K562 (cell line): ENCODE results near the gene WASL. TPM values are rescaled to one million over a fixed set of nuclear protein-coding genes. Genes with fewer than 3 reads are reported as not detected.

ENCODE experiments used
- E2F3 ChIP-seq: fragments of 250-450 bp; sonication (Bioruptor Pico); IDR thresholded peaks from 2 replicates; pipeline ENCODE4 v1.4.0; 2020; ENCODE audit warnings: mild to moderate bottlenecking
- GATAD2A ChIP-seq: fragments of 450-650 bp; IDR thresholded peaks from 2 replicates; pipeline ENCODE4 v1.6.1; 2017
- PML ChIP-seq: IDR thresholded peaks from 2 replicates; pipeline ENCODE4 v1.6.1; 2012; ENCODE audit warnings: low read length, inconsistent platforms
- polyA plus RNA-seq, 8 experiments: library from polyadenylated mRNA; depleted of rRNA in 4 of 8; stranded (reverse) in 5 of 8; unstranded in 3 of 8; fragments of >200 nt; fragmentation: Nextera tagmentation in 2 of 8; fragmentation: Illumina TruSeq in 1 of 8; extraction: Ambion mirVana in 2 of 8; extraction: Trizol in 1 of 8; gene quantifications; 2 replicates each; pipeline versions ENCODE4 v1.2.1 to v1.2.3, GENCODE V29; 2011 to 2014; ENCODE audit warnings: inconsistent platforms in 1 of 8, missing spikeins in 1 of 8
- total RNA-seq, 7 experiments: library from RNA; depleted of rRNA in 6 of 7; stranded (reverse); fragments of >200 nt in 6 of 7; fragmentation: Illumina TruSeq in 2 of 7; extraction: Trizol in 2 of 7; gene quantifications; 2 replicates each; pipeline versions ENCODE4 v1.2.1 to v1.2.3, GENCODE V29; 2011 to 2021; ENCODE audit warnings: low replicate concordance in 1 of 7
- TF ChIP-seq, protein P1 (sequence below): fragments of 450-650 bp; IDR thresholded peaks from 2 replicates; pipeline ENCODE4 v1.6.1; 2016; ENCODE audit warnings: mild to moderate bottlenecking, moderate library complexity
- TF ChIP-seq, protein P2 (sequence below): fragments of 150-350 bp; conservative IDR thresholded peaks from 2 replicates; pipeline ENCODE4 v1.6.1; 2014; ENCODE audit warnings: low read length
- TF ChIP-seq, protein P3 (sequence below): fragments of 450-650 bp; IDR thresholded peaks from 2 replicates; pipeline ENCODE4 v1.6.1; 2017; ENCODE audit warnings: antibody characterized with exemption
- TF ChIP-seq, protein P4 (sequence below): sonication (generic); formaldehyde crosslinking; IDR thresholded peaks from 2 replicates; pipeline ENCODE4 v1.8.1; 2023; ENCODE audit warnings: mild to moderate bottlenecking, missing genetic modification reagents

The WASL gene
- total and polyA plus RNA-seq, 9 of the 15 experiments (the other 6 are each of a cell fraction or from before 2014, with no cell fraction given): 3.2 to 13.9 (median 8.3) TPM

DNA sequence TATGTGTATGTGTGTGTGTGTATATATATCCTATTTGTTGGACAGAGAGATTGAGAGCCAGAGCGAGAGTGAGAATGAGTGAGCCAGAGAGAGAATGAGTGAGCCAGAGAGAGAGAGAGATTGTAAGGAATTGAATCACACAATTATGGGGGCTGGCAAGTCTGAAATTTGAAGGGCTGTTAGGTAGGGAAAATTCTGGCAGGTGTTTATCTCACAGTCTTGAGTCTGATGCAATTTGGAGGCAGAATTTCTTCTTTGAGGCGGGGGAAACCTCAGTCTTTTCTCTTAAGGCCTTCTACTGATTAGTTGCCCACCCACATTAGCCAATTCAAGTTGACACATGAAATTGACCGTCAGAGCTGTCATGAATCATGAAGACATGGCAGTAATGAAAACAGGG is 41.0 kb upstream of the WASL start (continued):
- TF ChIP-seq, protein P1, sequence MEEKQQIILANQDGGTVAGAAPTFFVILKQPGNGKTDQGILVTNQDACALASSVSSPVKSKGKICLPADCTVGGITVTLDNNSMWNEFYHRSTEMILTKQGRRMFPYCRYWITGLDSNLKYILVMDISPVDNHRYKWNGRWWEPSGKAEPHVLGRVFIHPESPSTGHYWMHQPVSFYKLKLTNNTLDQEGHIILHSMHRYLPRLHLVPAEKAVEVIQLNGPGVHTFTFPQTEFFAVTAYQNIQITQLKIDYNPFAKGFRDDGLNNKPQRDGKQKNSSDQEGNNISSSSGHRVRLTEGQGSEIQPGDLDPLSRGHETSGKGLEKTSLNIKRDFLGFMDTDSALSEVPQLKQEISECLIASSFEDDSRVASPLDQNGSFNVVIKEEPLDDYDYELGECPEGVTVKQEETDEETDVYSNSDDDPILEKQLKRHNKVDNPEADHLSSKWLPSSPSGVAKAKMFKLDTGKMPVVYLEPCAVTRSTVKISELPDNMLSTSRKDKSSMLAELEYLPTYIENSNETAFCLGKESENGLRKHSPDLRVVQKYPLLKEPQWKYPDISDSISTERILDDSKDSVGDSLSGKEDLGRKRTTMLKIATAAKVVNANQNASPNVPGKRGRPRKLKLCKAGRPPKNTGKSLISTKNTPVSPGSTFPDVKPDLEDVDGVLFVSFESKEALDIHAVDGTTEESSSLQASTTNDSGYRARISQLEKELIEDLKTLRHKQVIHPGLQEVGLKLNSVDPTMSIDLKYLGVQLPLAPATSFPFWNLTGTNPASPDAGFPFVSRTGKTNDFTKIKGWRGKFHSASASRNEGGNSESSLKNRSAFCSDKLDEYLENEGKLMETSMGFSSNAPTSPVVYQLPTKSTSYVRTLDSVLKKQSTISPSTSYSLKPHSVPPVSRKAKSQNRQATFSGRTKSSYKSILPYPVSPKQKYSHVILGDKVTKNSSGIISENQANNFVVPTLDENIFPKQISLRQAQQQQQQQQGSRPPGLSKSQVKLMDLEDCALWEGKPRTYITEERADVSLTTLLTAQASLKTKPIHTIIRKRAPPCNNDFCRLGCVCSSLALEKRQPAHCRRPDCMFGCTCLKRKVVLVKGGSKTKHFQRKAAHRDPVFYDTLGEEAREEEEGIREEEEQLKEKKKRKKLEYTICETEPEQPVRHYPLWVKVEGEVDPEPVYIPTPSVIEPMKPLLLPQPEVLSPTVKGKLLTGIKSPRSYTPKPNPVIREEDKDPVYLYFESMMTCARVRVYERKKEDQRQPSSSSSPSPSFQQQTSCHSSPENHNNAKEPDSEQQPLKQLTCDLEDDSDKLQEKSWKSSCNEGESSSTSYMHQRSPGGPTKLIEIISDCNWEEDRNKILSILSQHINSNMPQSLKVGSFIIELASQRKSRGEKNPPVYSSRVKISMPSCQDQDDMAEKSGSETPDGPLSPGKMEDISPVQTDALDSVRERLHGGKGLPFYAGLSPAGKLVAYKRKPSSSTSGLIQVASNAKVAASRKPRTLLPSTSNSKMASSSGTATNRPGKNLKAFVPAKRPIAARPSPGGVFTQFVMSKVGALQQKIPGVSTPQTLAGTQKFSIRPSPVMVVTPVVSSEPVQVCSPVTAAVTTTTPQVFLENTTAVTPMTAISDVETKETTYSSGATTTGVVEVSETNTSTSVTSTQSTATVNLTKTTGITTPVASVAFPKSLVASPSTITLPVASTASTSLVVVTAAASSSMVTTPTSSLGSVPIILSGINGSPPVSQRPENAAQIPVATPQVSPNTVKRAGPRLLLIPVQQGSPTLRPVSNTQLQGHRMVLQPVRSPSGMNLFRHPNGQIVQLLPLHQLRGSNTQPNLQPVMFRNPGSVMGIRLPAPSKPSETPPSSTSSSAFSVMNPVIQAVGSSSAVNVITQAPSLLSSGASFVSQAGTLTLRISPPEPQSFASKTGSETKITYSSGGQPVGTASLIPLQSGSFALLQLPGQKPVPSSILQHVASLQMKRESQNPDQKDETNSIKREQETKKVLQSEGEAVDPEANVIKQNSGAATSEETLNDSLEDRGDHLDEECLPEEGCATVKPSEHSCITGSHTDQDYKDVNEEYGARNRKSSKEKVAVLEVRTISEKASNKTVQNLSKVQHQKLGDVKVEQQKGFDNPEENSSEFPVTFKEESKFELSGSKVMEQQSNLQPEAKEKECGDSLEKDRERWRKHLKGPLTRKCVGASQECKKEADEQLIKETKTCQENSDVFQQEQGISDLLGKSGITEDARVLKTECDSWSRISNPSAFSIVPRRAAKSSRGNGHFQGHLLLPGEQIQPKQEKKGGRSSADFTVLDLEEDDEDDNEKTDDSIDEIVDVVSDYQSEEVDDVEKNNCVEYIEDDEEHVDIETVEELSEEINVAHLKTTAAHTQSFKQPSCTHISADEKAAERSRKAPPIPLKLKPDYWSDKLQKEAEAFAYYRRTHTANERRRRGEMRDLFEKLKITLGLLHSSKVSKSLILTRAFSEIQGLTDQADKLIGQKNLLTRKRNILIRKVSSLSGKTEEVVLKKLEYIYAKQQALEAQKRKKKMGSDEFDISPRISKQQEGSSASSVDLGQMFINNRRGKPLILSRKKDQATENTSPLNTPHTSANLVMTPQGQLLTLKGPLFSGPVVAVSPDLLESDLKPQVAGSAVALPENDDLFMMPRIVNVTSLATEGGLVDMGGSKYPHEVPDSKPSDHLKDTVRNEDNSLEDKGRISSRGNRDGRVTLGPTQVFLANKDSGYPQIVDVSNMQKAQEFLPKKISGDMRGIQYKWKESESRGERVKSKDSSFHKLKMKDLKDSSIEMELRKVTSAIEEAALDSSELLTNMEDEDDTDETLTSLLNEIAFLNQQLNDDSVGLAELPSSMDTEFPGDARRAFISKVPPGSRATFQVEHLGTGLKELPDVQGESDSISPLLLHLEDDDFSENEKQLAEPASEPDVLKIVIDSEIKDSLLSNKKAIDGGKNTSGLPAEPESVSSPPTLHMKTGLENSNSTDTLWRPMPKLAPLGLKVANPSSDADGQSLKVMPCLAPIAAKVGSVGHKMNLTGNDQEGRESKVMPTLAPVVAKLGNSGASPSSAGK: peak; percentile 59
- no peak for TF ChIP-seq PML
- no peak for TF ChIP-seq E2F3
- TF ChIP-seq, protein P2, sequence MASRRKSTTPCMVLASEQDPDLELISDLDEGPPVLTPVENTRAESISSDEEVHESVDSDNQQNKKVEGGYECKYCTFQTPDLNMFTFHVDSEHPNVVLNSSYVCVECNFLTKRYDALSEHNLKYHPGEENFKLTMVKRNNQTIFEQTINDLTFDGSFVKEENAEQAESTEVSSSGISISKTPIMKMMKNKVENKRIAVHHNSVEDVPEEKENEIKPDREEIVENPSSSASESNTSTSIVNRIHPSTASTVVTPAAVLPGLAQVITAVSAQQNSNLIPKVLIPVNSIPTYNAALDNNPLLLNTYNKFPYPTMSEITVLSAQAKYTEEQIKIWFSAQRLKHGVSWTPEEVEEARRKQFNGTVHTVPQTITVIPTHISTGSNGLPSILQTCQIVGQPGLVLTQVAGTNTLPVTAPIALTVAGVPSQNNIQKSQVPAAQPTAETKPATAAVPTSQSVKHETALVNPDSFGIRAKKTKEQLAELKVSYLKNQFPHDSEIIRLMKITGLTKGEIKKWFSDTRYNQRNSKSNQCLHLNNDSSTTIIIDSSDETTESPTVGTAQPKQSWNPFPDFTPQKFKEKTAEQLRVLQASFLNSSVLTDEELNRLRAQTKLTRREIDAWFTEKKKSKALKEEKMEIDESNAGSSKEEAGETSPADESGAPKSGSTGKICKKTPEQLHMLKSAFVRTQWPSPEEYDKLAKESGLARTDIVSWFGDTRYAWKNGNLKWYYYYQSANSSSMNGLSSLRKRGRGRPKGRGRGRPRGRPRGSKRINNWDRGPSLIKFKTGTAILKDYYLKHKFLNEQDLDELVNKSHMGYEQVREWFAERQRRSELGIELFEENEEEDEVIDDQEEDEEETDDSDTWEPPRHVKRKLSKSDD: no peak
- TF ChIP-seq, protein P3, sequence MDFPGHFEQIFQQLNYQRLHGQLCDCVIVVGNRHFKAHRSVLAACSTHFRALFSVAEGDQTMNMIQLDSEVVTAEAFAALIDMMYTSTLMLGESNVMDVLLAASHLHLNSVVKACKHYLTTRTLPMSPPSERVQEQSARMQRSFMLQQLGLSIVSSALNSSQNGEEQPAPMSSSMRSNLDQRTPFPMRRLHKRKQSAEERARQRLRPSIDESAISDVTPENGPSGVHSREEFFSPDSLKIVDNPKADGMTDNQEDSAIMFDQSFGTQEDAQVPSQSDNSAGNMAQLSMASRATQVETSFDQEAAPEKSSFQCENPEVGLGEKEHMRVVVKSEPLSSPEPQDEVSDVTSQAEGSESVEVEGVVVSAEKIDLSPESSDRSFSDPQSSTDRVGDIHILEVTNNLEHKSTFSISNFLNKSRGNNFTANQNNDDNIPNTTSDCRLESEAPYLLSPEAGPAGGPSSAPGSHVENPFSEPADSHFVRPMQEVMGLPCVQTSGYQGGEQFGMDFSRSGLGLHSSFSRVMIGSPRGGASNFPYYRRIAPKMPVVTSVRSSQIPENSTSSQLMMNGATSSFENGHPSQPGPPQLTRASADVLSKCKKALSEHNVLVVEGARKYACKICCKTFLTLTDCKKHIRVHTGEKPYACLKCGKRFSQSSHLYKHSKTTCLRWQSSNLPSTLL: no peak
- no peak for TF ChIP-seq GATAD2A
- TF ChIP-seq, protein P4, sequence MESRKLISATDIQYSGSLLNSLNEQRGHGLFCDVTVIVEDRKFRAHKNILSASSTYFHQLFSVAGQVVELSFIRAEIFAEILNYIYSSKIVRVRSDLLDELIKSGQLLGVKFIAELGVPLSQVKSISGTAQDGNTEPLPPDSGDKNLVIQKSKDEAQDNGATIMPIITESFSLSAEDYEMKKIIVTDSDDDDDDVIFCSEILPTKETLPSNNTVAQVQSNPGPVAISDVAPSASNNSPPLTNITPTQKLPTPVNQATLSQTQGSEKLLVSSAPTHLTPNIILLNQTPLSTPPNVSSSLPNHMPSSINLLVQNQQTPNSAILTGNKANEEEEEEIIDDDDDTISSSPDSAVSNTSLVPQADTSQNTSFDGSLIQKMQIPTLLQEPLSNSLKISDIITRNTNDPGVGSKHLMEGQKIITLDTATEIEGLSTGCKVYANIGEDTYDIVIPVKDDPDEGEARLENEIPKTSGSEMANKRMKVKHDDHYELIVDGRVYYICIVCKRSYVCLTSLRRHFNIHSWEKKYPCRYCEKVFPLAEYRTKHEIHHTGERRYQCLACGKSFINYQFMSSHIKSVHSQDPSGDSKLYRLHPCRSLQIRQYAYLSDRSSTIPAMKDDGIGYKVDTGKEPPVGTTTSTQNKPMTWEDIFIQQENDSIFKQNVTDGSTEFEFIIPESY (CRISPR knock-in tag): no peak
